GM19351 (cell line): ENCODE measurements around the gene FAM234A.

Experiments used
- ATAC-seq: cut with Tn5 transposase; IDR thresholded peaks from one replicate; pipeline ENCODE4 v1.9.1; 2021; ENCODE audit warnings: mild to moderate bottlenecking, moderate library complexity; ENCODE audit not compliant: unreplicated experiment

FAM234A gene

DNA sequence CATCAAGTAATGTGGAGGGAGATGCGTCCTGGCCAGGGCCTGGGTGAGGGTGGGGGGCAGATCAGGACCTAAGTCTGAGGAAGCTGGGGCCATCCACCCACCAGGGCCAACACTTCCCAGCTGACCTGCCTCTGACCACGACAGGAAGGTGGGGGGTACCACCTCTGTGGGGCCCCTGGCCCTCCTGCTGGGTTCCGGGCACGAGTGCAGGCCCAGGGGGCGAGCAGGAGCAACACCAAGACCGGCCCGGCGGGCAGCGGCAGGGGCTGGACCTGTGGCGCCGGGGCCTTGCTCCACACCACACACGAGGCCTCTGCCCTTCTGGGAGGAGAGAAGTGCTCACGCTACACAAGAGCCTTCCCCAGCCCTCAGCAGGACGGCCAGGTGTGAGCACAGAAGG is 61.7 kb downstream of the FAM234A start:
- ATAC-seq = no peak

DNA sequence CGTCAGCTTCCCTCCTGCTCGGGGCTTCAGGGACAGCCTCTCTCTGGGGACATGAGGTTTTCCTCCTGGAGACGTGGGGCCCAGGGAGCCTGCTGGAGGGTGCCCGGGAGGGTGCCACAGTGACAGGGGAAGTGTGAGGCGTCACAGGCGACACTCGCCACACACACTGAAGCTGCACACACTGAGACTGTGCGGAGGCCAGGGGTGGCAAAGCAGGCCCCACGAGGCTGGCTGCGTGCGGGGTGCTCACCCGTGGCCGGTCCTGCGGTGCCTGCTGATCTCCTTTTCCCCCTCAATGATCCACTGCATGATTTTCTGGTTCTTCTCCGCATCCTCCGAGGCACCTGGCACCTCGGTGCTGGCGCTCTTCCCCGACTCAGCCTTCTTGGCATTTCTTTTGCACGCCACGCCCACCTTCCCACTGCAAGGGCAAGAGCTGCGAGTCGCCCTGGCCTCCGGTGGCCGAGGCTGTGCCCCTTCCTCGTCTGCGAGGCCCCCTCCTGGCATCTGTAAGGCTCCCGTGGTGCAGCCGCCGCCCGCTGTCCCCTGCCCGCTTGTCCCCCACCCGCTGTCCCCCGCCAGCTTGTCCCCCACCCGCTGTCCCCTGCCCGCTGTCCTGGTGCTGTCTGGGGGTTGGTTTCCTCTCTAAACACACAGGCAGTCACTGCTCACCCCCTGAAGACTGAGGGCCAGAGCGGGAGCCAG is 62.3 kb downstream of the FAM234A start:
- ATAC-seq = no peak

DNA sequence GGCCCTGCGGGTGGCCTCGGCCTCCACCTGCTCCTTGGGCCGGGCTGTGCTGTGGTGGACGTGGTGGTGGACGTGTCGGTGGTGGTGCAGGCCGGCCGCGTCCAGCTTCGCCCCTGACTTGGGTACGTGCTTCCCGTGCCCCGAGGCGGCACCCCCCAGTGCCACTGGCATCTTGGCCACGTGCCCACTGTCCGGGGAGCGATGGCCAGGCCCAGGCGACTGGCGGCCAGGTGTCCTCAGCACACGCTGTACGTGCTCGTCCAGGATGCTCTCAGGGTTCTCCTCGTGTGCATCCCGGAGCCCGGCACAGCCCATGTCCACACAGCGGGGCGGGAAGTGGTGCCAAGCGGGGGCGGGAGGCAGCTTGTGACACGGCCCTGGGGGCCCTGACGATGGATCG is 63.2 kb downstream of the FAM234A start:
- ATAC-seq = no peak

DNA sequence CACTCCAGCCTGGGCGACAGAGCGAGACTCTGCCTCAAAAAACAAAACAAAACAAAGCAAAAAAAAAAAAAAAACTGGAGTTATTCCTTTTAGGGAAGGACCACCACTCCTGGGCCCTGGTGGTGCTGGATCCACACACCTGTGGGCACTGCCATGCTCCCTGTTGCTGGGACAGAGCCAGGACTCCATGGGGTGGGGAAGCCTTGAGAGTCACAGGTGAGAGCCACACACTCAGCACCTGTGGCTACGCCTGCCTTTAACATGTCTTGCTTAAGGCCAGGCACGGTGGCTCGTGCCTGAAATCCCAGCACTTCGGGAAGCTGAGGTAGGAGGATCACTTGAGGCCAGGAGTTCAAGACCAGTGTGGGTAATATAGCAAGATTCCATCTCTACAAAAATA is 66.6 kb downstream of the FAM234A start:
- no peak for ATAC-seq

DNA sequence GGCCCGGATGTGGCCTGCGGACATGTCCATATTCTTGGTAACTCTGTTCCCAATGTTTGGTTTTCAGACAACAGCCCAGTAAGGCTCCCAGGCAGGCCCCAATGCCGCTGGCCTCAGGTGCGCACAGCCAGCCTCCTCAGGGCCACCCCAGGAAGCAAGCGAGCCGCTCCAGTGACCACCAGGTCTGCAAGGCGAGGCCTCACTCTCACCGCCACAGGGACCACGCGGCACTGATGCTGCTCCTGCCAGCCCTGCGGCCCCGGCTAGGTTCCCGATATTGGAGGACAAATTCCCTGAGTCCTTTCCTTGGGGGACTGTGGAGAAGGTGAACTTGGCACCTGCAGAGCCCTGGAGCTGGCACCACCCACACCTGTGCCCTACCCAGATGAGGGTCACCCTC is 67.3 kb downstream of the FAM234A start:
- ATAC-seq = no peak

DNA sequence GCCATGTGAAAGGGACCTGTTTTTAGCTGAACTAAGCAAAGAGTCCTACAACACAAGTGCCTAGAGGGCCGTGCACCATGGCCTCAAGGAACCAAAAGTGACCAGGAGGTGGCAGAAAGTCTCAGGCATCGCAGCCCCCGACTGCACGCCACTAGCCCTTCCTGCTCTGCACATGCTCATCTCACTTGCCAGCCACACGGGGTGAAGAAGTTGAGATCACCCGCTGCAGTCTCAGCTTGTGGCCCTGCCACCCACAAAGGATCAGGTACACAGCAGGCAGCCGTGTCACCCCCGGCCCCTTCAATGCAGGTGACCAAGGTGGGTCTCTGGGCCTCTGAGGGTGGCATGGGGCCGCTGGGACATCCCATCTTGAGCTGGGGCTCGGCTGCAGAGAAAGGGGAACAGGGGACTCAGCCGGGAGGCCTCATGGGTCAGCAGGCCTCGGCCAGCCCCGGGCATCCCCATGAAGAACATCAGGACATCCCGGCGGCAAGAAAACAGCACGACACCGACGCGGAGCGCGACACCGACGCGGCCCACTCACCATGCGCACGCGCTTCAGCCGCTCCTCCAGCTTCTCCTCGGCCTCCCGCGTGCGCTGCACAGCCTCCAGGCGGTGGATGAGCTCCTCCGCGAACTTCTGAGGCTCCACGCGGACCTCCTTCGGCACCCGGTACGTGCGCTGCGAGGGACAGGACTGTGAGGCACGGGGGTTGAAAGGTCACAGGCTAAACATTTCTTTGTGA is 69.3 kb downstream of the FAM234A start:
- no peak for ATAC-seq

DNA sequence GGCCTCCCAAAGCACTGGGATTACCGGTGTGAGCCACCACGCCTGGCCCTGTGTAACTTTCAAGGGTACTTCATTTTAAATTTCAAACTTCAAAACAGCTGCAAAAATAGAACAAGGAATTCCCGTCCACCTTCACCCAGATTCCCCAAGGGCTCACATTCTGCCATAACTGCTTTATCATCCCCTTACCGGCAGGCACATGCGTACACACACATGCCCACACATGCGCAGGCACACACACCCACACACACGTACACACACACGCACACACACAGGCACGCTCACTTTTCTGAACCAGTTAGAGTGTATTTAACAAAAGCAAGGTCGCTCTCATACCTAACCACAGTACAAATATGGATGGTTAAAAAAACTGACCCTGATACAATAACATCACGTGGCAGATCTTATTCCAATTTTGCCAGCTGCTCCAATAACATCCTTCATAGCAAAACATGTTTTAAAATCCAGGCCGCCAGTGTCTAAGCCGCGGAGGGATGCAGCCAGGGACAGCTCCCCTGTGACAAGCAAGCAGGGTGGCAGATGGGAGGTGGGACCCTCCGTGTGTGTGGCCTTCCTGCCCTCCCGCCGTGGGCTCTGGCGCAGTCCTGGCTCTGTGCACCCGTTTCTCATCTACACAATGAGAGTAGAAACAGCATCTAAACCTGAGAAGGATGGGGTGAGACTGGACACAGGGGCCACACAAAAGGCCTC is 71.5 kb downstream of the FAM234A start:
- ATAC-seq = no peak

DNA sequence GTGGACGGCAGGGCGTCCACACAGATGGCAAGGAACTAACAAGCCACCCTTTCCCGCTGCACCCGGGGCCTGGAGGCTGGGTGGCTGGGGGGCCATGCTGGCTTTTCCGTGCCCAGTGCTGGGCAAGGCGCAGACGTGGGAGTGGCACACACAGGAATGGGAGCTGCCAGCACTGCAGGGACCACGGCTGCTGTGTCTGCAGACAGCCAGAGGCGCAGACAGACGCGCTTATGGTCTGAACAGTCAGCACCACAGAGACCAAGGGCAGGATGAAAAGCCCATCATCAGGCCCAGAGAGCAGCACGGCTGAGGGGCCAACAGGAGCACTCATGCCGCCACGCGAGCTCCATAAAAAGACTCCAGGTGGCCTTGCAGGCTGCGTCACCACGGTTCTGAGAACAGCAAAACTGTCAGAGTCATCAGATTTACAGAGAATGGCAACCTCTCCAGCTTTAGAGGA is 72.3 kb downstream of the FAM234A start:
- ATAC-seq = no peak

DNA sequence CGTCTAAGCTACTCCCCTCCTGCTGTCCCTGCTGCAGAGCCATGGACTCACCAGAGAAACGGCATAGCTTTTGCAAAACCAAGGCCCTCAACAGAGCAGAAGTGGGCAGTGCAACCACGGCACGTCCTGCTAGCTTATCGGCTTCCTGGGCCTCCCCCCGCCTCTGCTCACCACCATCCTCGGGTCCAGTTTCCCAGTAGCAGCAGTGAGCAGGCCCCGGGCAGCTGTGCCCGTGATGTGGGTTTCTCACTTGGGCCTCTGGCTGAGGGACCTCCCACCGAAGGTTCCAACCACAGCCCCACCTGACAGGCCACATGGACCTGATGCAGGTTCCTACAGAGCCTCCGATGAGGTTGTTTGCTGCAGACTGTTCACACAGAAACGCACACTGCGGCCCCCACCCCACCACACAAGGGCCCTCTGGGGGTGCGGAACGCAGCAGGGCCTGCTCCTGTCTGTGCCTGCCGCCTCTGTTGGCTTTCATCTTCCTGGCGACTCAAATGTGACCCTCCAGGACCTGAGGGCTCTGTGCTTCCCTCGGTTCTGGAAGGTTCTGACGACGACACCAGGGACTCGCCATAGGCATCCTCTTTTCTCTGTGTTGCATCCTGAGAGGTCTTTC is 73.2 kb downstream of the FAM234A start:
- ATAC-seq = no peak

DNA sequence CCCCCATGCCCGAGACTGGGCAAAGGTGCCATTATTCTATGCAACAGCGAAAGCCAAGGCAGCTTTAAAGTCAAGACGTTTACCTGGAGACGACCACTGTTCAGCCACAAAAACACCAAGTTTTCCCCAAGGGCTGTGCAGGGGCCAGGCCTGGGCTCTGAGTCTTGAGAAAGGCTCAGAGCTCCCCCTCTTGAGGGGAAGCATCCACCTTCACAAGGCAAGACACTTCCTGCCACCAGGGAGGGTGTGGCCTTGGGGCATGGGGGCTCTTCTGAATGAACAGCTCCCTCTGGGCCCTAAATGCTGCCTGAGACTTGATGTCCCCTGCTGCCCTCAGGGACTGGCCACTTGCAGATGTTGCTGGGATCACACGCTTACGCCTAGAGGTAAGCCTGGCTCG is 74.9 kb downstream of the FAM234A start:
- no peak for ATAC-seq

DNA sequence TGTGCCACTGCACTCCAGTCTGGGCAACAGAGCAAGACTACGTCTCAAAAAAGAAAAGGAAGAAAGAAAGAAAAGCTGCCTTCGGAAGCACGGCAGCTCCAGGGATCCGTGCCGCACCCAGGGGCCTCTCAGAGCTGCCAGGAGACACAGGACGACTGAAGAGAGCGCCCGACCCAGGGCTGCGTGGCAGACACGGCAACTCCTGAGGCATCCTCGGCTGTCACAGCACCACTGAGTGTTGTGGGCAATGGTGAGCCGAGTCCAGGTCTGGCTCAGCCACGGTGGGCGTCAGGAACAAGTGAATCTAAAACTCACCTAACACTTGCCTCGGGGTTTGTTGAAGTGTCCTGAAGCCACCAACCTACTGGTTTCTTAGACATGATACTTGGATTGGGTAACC is 77.1 kb downstream of the FAM234A start:
- ATAC-seq = no peak

DNA sequence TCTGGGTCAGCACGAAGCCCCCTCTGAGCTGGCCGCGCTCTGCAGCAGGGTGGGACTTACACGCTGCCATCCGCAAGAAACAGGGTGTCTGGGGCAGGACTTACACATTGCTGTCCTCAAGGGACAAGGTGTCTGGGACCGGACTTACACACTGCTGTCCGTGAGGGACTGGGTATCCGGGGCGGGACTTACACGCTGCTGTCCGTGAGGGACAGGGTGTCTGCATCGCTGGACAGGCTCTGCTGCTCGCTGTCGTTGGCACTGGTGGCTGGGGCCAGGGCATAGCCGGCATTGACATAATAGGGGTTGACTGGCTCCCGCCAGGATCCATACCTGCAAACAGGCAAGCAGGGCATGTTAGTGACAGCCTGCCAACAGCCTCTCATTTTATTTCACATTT is 79.7 kb downstream of the FAM234A start:
- no peak for ATAC-seq

DNA sequence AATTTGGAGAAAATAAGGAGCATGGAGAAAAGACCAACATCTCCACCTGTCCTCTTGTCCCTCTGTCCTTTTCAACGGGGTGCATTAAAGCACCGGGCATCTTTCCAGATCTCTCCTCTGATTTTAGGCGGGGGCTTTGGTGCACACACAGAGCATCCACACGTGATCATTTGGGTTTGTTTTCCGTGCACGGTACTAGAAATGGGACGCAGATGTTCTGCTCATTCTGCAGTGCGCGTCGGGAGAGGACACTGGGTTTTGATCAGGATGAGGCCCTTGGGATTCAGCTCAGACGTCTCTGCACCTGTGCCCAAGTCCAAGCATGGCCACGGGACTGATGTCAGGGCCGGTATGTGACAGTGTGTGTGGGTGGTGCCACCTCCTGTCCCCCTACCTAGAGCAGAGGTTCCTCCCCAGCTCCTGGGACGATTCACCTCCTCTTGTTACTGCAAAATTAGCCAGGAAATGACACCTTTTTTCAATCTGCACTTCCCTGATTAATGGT is 80.2 kb downstream of the FAM234A start:
- no peak for ATAC-seq
